GM23248 (cell line): ENCODE data around the gene TMEM131L.

ENCODE experiments used
- EZH2 ChIP-seq: fragments of 200-600 bp; sonication (generic); IDR thresholded peaks from 2 replicates; pipeline ENCODE4 v1.6.1; 2018; ENCODE audit warnings: antibody characterized with exemption, mild to moderate bottlenecking; ENCODE audit not compliant: insufficient read depth, poor library complexity, severe bottlenecking
- EZH2phosphoT487 ChIP-seq: fragments of 200-600 bp; sonication (generic); IDR thresholded peaks from 2 replicates; pipeline ENCODE4 v1.6.1; 2018; ENCODE audit warnings: antibody characterized with exemption, moderate library complexity, mild to moderate bottlenecking, low read depth; ENCODE audit not compliant: insufficient read depth

GRCh38 chr4:153635846-153636245, 169.7 kb downstream of the TMEM131L start:
- TF ChIP-seq EZH2phosphoT487 (no peak), EZH2 (no peak)
